DND-41 (cell line): ENCODE measurements around the gene KCNT1.

ENCODE experiments used
- ATAC-seq: fragments of 200-7000 bp; cut with Tn5 transposase; 3 replicates; pipeline ENCODE4 v1.9.1; 2021; ENCODE audit warnings: low read depth; ENCODE audit not compliant: insufficient read depth
- DNase-seq: peaks from one replicate; pipeline ENCODE4 v3.0.0-alpha.2; 2020
- H2AFZ ChIP-seq: 2 replicates; pipeline ENCODE4 v1.6.0; 2012; ENCODE audit warnings: low read depth, low read length
- H3K27ac ChIP-seq: 2 replicates; pipeline ENCODE4 v1.5.1; 2012; ENCODE audit warnings: low read length, inconsistent platforms
- H3K27me3 ChIP-seq: fragments of 200-600 bp; sonication (generic); 2 replicates; pipeline ENCODE4 v1.6.0; 2012; ENCODE audit warnings: low read length, mild to moderate bottlenecking, inconsistent platforms; ENCODE audit not compliant: insufficient read depth, poor library complexity
- H3K36me3 ChIP-seq: 2 replicates; pipeline ENCODE4 v1.5.1; 2012; ENCODE audit warnings: low read length, inconsistent platforms; ENCODE audit not compliant: insufficient read depth
- H3K4me1 ChIP-seq: 2 replicates; pipeline ENCODE4 v1.5.1; 2012; ENCODE audit warnings: mild to moderate bottlenecking, low read length; ENCODE audit not compliant: insufficient read depth
- H3K4me2 ChIP-seq: 2 replicates; pipeline ENCODE4 v1.6.0; 2012; ENCODE audit warnings: mild to moderate bottlenecking, moderate library complexity, low read length, inconsistent platforms; ENCODE audit not compliant: insufficient read depth
- H3K4me3 ChIP-seq, 2 experiments: fragments of 200-600 bp in 1 of 2; shearing (Covaris generic) in 1 of 2; 2 replicates each; pipeline ENCODE4 v1.5.1; 2012 to 2016; ENCODE audit warnings: inconsistent platforms in 2 of 2, low read length in 2 of 2, mild to moderate bottlenecking in 2 of 2, low read depth in 1 of 2, moderate library complexity in 1 of 2
- H3K79me2 ChIP-seq: 2 replicates; pipeline ENCODE4 v1.6.0; 2012; ENCODE audit warnings: low read length, inconsistent platforms; ENCODE audit not compliant: insufficient read depth
- H3K9ac ChIP-seq: 2 replicates; pipeline ENCODE4 v1.6.0; 2012; ENCODE audit warnings: low read depth, mild to moderate bottlenecking, inconsistent platforms, low read length, moderate library complexity
- H3K9me3 ChIP-seq: 2 replicates; pipeline ENCODE4 v1.5.1; 2012; ENCODE audit warnings: low read length, moderate library complexity, mild to moderate bottlenecking, inconsistent platforms; ENCODE audit not compliant: insufficient read depth, severe bottlenecking
- H4K20me1 ChIP-seq: 2 replicates; pipeline ENCODE4 v1.6.0; 2012; ENCODE audit warnings: low read length; ENCODE audit not compliant: insufficient read depth
- CTCF ChIP-seq: IDR thresholded peaks from 2 replicates; pipeline ENCODE4 v1.5.1; 2012; ENCODE audit warnings: borderline replicate concordance, low read length, moderate library complexity, mild to moderate bottlenecking; ENCODE audit not compliant: poor library complexity, severe bottlenecking; ENCODE audit errors: extremely low read depth
- EZH2 ChIP-seq: IDR thresholded peaks from 3 replicates; pipeline ENCODE4 v1.6.1; 2012; ENCODE audit warnings: borderline replicate concordance, low read depth, mild to moderate bottlenecking, moderate library complexity, low read length, inconsistent platforms; ENCODE audit not compliant: severe bottlenecking

The KCNT1 gene

DNA sequence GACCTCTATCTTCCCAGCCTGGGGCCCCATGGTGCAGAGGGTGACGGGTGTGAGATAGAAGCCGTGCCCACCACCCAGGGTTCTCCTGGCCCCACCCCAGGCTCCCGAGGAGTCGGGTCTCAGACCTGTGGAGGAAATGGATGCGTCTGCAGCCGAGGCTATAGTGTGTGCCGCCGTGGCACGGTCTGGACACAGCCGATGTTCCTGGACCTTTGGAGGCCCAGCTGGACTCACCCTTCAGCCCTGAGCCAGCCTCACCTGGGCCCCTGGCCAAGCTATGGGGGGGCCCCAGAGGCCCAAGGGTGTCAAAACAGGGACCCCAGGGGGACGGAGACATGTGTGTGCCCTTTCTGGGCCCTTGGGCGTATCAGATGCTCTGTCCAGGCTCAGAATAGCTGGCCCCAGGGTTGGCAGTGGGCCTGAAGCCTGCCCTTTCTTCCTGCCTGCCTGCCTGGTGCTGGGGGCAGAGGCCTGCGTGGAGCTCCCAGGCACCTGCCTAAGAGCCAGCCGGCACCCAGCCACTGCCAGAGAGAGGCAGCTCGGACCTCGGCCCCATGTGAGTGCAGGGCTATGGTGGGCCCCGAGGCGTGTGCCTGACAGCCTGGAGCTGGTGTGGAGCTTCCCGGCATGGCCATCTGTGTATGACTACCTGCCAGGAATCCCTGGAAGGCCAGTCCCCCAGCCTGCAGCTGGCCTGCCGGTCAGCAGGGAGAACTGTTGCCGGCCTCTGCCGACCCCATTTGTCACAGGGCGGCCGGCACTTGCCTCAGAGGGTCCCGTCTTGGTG is 41.8 kb downstream of the KCNT1 start:
- no peaks in the 10 kb centered on the region for H3K27me3 ChIP-seq
- no peaks in the 10 kb centered on the region for H3K79me2 ChIP-seq
- H3K4me3 ChIP-seq, result no peak overlapping the region
- TF ChIP-seq CTCF (no peak), EZH2 (no peak)
- DNase-seq, result no peak
- no peaks in the 10 kb centered on the region for H4K20me1 ChIP-seq
- H3K36me3 ChIP-seq, result no peaks in the 10 kb centered on the region
- H3K9ac ChIP-seq, result no peak overlapping the region
- H3K4me1 ChIP-seq, result no peaks in the 10 kb centered on the region
- no peak overlapping the region for H2AFZ ChIP-seq
- ATAC-seq, result no peak
- no peak overlapping the region for H3K4me2 ChIP-seq
- no peak overlapping the region for H3K27ac ChIP-seq
- H3K9me3 ChIP-seq, result no peaks in the 10 kb centered on the region

DNA sequence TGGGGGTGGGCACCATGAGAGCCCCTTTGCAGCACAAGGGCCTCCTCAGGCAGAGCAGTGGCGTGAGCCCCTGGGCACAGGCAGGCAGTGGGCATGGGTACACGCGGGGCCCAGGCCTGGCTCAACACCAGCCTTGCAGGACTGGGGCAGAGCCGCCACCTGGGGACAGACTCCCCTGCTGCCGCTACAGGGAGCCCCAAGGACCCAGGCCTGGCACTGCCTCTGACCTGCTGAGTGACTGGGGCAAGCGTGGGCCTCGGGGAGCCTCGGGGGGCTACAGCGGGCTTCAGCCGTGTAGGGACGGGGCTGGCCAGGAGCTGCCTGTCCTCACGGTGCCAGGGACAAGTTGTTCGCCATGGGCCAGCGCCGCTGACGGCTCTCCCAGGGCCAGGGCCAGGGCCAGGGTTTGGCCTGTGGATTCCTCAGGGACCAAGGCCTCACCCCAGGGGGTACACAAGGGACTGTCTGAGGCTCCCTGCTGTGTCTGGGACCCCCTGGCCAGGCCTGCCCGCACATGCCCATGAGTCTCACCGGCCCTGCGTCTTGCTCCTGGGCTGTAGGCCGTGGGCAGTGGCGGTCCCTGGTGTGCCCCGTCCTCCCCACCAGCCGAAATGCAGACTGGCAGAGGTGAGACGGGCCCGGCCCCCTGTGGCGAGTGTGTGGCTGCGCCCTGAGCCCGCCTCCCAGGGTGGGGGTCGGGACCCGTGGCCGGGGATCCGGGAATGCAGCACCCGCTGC is 42.5 kb downstream of the KCNT1 start:
- H2AFZ ChIP-seq, result no peak overlapping the region
- no peaks in the 10 kb centered on the region for H3K9me3 ChIP-seq
- H3K4me2 ChIP-seq, result no peak overlapping the region
- H3K27me3 ChIP-seq, result no peaks in the 10 kb centered on the region
- no peak for DNase-seq
- no peak overlapping the region for H3K27ac ChIP-seq
- H3K4me3 ChIP-seq, result no peak overlapping the region
- H3K36me3 ChIP-seq, result no peaks in the 10 kb centered on the region
- H3K9ac ChIP-seq, result no peak overlapping the region
- no peaks in the 10 kb centered on the region for H4K20me1 ChIP-seq
- no peaks in the 10 kb centered on the region for H3K4me1 ChIP-seq
- TF ChIP-seq CTCF (no peak), EZH2 (no peak)
- no peaks in the 10 kb centered on the region for H3K79me2 ChIP-seq
- ATAC-seq, result no peak

GRCh38 chr9:135745189-135745588 is 43.2 kb downstream of the KCNT1 start:
- H3K36me3 ChIP-seq, result no peaks in the 10 kb centered on the region
- no peaks in the 10 kb centered on the region for H4K20me1 ChIP-seq
- H3K27me3 ChIP-seq, result no peaks in the 10 kb centered on the region

More at GRCh38 chr9:135745189-135745588, 43.2 kb downstream of the KCNT1 start:
- no peaks in the 10 kb centered on the region for H3K4me1 ChIP-seq
- no peak overlapping the region for H3K9ac ChIP-seq
- ATAC-seq (no peak), DNase-seq (no peak)
- H3K27ac ChIP-seq, result no peak overlapping the region
- no peak overlapping the region for H2AFZ ChIP-seq
- H3K79me2 ChIP-seq, result no peaks in the 10 kb centered on the region
- TF ChIP-seq EZH2 (no peak), CTCF (no peak)
- H3K4me2 ChIP-seq, result no peak overlapping the region
- H3K4me3 ChIP-seq, result no peak overlapping the region
- no peaks in the 10 kb centered on the region for H3K9me3 ChIP-seq
